Activated CD4-positive, alpha-beta T cell treated with anti-CD3 and anti-CD28 coated beads, Interleukin-2, amount 10 ng/mL, durations not matched to agents 7 days and 5 days (primary cell): Measurements from ENCODE around the gene PGBD5. TPM values are rescaled to one million over a fixed set of nuclear protein-coding genes. Genes with fewer than 3 reads are reported as not detected.

Experiments used
- CTCF ChIA-PET: fragments of 350-600 bp; sonication (Branson Sonifier 250); formaldehyde crosslinking; loops from one replicate; lab custom pipeline; 2021; ENCODE audit warnings: antibody characterized with exemption; lab: Charles Lee
- POLR2A ChIA-PET: fragments of 350-600 bp; sonication (Branson Sonifier 250); formaldehyde crosslinking; loops from one replicate; lab custom pipeline; 2021; ENCODE audit warnings: antibody characterized with exemption; lab: Charles Lee
- DNase-seq: peaks from one replicate; pipeline ENCODE4 v3.0.0-alpha.2; 2020
- H3K27ac Mint-ChIP-seq: one replicate; pipeline ENCODE4 v1.8.0; 2021; ENCODE audit warnings: mild to moderate bottlenecking, moderate library complexity, mixed read lengths
- H3K27me3 Mint-ChIP-seq: one replicate; pipeline ENCODE4 v1.8.0; 2021; ENCODE audit warnings: mixed read lengths
- H3K36me3 Mint-ChIP-seq: one replicate; pipeline ENCODE4 v1.8.0; 2021; ENCODE audit warnings: low read depth, mixed read lengths
- H3K4me1 Mint-ChIP-seq: one replicate; pipeline ENCODE4 v1.8.0; 2021; ENCODE audit warnings: mixed read lengths
- H3K4me3 Mint-ChIP-seq: one replicate; pipeline ENCODE4 v1.8.0; 2021; ENCODE audit warnings: mild to moderate bottlenecking, moderate library complexity, mixed read lengths
- H3K9me3 Mint-ChIP-seq: one replicate; pipeline ENCODE4 v1.8.0; 2021; ENCODE audit warnings: mixed read lengths
- total RNA-seq, 2 experiments: library from RNA; stranded (reverse); gene quantifications; one replicate each; pipeline ENCODE4 v1.2.3, GENCODE V29; 2021

PGBD5 gene
- total RNA-seq, 2 experiments from 2014 or later = not detected

- Mint-ChIP-seq H3K27ac (no peak overlapping the region), H3K4me3 (no peak overlapping the region), H3K9me3 (no peaks in the 10 kb centered on the region), H3K36me3 (no peaks in the 10 kb centered on the region), H3K4me1 (no peaks in the 10 kb centered on the region), H3K27me3 (peaks cover 3% of the 10 kb centered on the region)
- no peak for DNase-seq
- CTCF ChIA-PET = interaction anchor here (1.1 kb wide), 1 partner anchor 15 kb away, joined by 3 read pairs; no protein-coding TSS in a partner anchor
- POLR2A ChIA-PET = no interaction called here
These were observed 109.0 kb downstream of the PGBD5 start for GRCh38 chr1:230316864-230317745.

- POLR2A ChIA-PET = no interaction called here
- no peak for DNase-seq
- CTCF ChIA-PET = interaction anchor here (0.7 to 1.7 kb wide), 2 partner anchors 11 to 654 kb away, joined by 3 read pairs; no protein-coding TSS in a partner anchor
- Mint-ChIP-seq H3K27me3 (peaks cover 3% of the 10 kb centered on the region), H3K4me3 (no peak overlapping the region), H3K4me1 (peaks cover 2% of the 10 kb centered on the region), H3K27ac (no peak overlapping the region), H3K9me3 (no peaks in the 10 kb centered on the region), H3K36me3 (no peaks in the 10 kb centered on the region)
These were observed 111.0 kb downstream of the PGBD5 start for GRCh38 chr1:230315099-230315498.

GRCh38 chr1:230314142-230314470, 112.0 kb downstream of the PGBD5 start:
- CTCF ChIA-PET = interaction anchor here (1.7 kb wide), 1 partner anchor 10 kb away, joined by 3 read pairs; no protein-coding TSS in a partner anchor

GRCh38 chr1:230313453-230314141, 112.5 kb downstream of the PGBD5 start:
- H3K9me3 Mint-ChIP-seq = no peaks in the 10 kb centered on the region
- DNase-seq = no peak
- ChIA-PET CTCF (interaction anchor here (1.7 kb wide), 1 partner anchor 9 kb away, joined by 3 read pairs; no protein-coding TSS in a partner anchor), POLR2A (no interaction called here)
- no peaks in the 10 kb centered on the region for H3K36me3 Mint-ChIP-seq
- peaks cover 3% of the 10 kb centered on the region for H3K27me3 Mint-ChIP-seq
- no peak overlapping the region for H3K27ac Mint-ChIP-seq
- H3K4me1 Mint-ChIP-seq = peaks cover 2% of the 10 kb centered on the region
- H3K4me3 Mint-ChIP-seq = no peak overlapping the region

More at GRCh38 chr1:230314142-230314470, 112.0 kb downstream of the PGBD5 start:
- Mint-ChIP-seq H3K4me1 (peaks cover 2% of the 10 kb centered on the region), H3K36me3 (no peaks in the 10 kb centered on the region), H3K27ac (no peak overlapping the region), H3K9me3 (no peaks in the 10 kb centered on the region), H3K27me3 (peaks cover 3% of the 10 kb centered on the region), H3K4me3 (no peak overlapping the region)
- POLR2A ChIA-PET = no interaction called here
- DNase-seq = no peak

GRCh38 chr1:230312676-230313075, 113.5 kb downstream of the PGBD5 start:
- Mint-ChIP-seq H3K36me3 (no peaks in the 10 kb centered on the region), H3K27ac (no peak overlapping the region), H3K27me3 (peaks cover 3% of the 10 kb centered on the region), H3K4me3 (no peak overlapping the region), H3K9me3 (no peaks in the 10 kb centered on the region), H3K4me1 (peaks cover 2% of the 10 kb centered on the region)
- POLR2A ChIA-PET = no interaction called here
- CTCF ChIA-PET = interaction anchor here (0.6 to 1.1 kb wide), 3 partner anchors 20 to 751 kb away, joined by 3 to 4 read pairs (median 3); no protein-coding TSS in a partner anchor
- DNase-seq = no peak

- peaks cover 7% of the 10 kb centered on the region for H3K4me1 Mint-ChIP-seq
- peak; percentile 64 for DNase-seq
- no peak overlapping the region for H3K4me3 Mint-ChIP-seq
- no peak overlapping the region for H3K27ac Mint-ChIP-seq
- CTCF ChIA-PET = interaction anchor here (0.6 to 1.3 kb wide), 4 partner anchors 17 to 1635 kb away, joined by 3 to 4 read pairs (median 3); no protein-coding TSS in a partner anchor
- POLR2A ChIA-PET = no interaction called here
- no peaks in the 10 kb centered on the region for H3K36me3 Mint-ChIP-seq
- H3K27me3 Mint-ChIP-seq = peaks cover 3% of the 10 kb centered on the region
- H3K9me3 Mint-ChIP-seq = no peaks in the 10 kb centered on the region
These were observed 115.6 kb downstream of the PGBD5 start for GRCh38 chr1:230310381-230311163.

- H3K27ac Mint-ChIP-seq = no peak overlapping the region
- POLR2A ChIA-PET = no interaction called here
- no peak overlapping the region for H3K4me3 Mint-ChIP-seq
- no peak for DNase-seq
- CTCF ChIA-PET = interaction anchor here (0.7 kb wide), 1 partner anchor 373 kb away, joined by 3 read pairs; no protein-coding TSS in a partner anchor
- peaks cover 3% of the 10 kb centered on the region for H3K27me3 Mint-ChIP-seq
- H3K4me1 Mint-ChIP-seq = peaks cover 7% of the 10 kb centered on the region
- no peaks in the 10 kb centered on the region for H3K9me3 Mint-ChIP-seq
- no peaks in the 10 kb centered on the region for H3K36me3 Mint-ChIP-seq
These were observed 116.4 kb downstream of the PGBD5 start for GRCh38 chr1:230309646-230310177.

GRCh38 chr1:230308821-230309220, 117.3 kb downstream of the PGBD5 start:
- ChIA-PET CTCF (no interaction called here), POLR2A (no interaction called here)
- no peaks in the 10 kb centered on the region for H3K36me3 Mint-ChIP-seq
- DNase-seq = no peak
- no peaks in the 10 kb centered on the region for H3K9me3 Mint-ChIP-seq
- H3K27ac Mint-ChIP-seq = no peak overlapping the region
- no peak overlapping the region for H3K4me3 Mint-ChIP-seq
- H3K4me1 Mint-ChIP-seq = peaks cover 10% of the 10 kb centered on the region
- peaks cover 3% of the 10 kb centered on the region for H3K27me3 Mint-ChIP-seq

GRCh38 chr1:230308039-230308438, 118.1 kb downstream of the PGBD5 start:
- Mint-ChIP-seq H3K27me3 (peaks cover 1% of the 10 kb centered on the region), H3K36me3 (no peaks in the 10 kb centered on the region)
- no peak for DNase-seq

GRCh38 chr1:230307213-230307612, 118.9 kb downstream of the PGBD5 start:
- no peak overlapping the region for H3K4me3 Mint-ChIP-seq
- no peaks in the 10 kb centered on the region for H3K36me3 Mint-ChIP-seq
- peaks cover 13% of the 10 kb centered on the region for H3K4me1 Mint-ChIP-seq
- ChIA-PET CTCF (interaction anchor here (0.6 to 1.4 kb wide), 3 partner anchors 67 to 513 kb away, joined by 3 read pairs; no protein-coding TSS in a partner anchor), POLR2A (no interaction called here)
- H3K27me3 Mint-ChIP-seq = no peaks in the 10 kb centered on the region
- no peak overlapping the region for H3K27ac Mint-ChIP-seq
- no peak for DNase-seq
- no peaks in the 10 kb centered on the region for H3K9me3 Mint-ChIP-seq

More at GRCh38 chr1:230308039-230308438, 118.1 kb downstream of the PGBD5 start:
- H3K9me3 Mint-ChIP-seq = no peaks in the 10 kb centered on the region
- H3K27ac Mint-ChIP-seq = no peak overlapping the region
- CTCF ChIA-PET = no interaction called here
- H3K4me3 Mint-ChIP-seq = no peak overlapping the region
- H3K4me1 Mint-ChIP-seq = peaks cover 13% of the 10 kb centered on the region
- POLR2A ChIA-PET = no interaction called here

- Mint-ChIP-seq H3K4me3 (no peak overlapping the region), H3K36me3 (no peaks in the 10 kb centered on the region), H3K4me1 (peaks cover 13% of the 10 kb centered on the region), H3K27me3 (no peaks in the 10 kb centered on the region), H3K27ac (no peak overlapping the region), H3K9me3 (no peaks in the 10 kb centered on the region)
- CTCF ChIA-PET = interaction anchor here (0.7 to 2.2 kb wide), 4 partner anchors 17 to 645 kb away, joined by 3 to 10 read pairs (median 4); no protein-coding TSS in a partner anchor
- peak; percentile 34 for DNase-seq
- POLR2A ChIA-PET = no interaction called here
These were observed 120.0 kb downstream of the PGBD5 start for GRCh38 chr1:230306169-230306568.

- ChIA-PET CTCF (interaction anchor here (0.6 to 1.2 kb wide), 2 partner anchors 11 to 933 kb away, joined by 3 read pairs; no protein-coding TSS in a partner anchor), POLR2A (no interaction called here)
- H3K27ac Mint-ChIP-seq = no peak overlapping the region
- no peaks in the 10 kb centered on the region for H3K27me3 Mint-ChIP-seq
- no peak overlapping the region for H3K4me3 Mint-ChIP-seq
- H3K36me3 Mint-ChIP-seq = no peaks in the 10 kb centered on the region
- peaks cover 12% of the 10 kb centered on the region for H3K4me1 Mint-ChIP-seq
- no peak for DNase-seq
- H3K9me3 Mint-ChIP-seq = no peaks in the 10 kb centered on the region
These were observed 122.3 kb downstream of the PGBD5 start for GRCh38 chr1:230303822-230304221.
